ENCODE measurements around the gene MRPL49.
"Not testable (repeated sequence)": the region's sequence is repeated elsewhere in the genome, so short reads cannot be mapped to it uniquely, and the experiment has no call there.

MRPL49 gene

DNA sequence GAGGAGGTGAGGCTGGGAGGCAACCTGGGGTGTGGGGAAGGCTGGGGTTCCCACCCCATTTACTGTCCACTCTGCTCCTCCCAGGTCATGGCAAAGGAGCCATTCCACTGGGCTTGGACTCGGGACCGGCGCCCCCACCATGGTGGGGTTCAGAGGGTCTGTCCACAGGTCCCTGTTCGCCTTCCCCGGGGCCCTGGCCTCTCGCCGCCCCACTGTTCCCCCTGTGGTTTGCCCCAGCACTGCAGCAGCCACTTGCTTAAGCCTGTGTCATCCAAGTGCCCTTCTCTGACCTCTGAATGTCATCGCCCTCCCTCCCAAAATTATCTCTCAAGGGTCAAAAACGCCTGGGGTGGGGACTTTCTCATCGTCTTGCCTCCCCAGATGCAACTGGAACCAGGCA, 50.5 kb downstream of the MRPL49 start:
- Mint-ChIP-seq H3K27ac (no peak overlapping the region), H3K9me3 (no peaks in the 10 kb centered on the region), H3K4me1 (ENCODE audit: low read depth) (peaks cover 10% of the 10 kb centered on the region), H3K27me3 (ENCODE audit: low read depth) (no peaks in the 10 kb centered on the region), H3K36me3 (ENCODE audit: low read depth) (no peaks in the 10 kb centered on the region), H3K4me3 (no peak overlapping the region)

DNA sequence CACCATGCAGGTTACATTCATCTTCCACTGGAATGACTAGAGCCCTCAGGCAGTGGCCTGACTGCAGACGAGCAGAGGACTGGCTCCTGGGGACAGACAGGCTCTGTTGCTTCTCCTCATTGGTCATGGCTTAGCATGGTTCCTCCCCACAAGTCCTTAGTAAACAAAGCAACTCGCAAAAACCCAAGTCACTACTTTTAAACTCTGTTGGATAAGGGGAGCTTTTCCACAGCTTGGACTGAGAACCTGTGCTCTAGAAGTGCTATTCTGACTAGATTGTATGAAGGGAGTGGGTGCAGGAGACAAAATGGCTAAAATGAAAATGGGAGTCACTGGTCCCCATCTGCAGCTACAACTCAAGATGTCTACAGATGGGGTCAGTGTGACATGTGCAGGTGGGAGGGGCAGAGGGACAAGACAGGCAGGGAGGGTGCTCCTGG, 52.5 kb downstream of the MRPL49 start:
- H3K36me3 Mint-ChIP-seq (ENCODE audit: low read depth); H3K4me3 Mint-ChIP-seq; H3K27ac Mint-ChIP-seq; H3K4me1 Mint-ChIP-seq (ENCODE audit: low read depth); H3K9me3 Mint-ChIP-seq: not testable (repeated sequence)
- peaks cover 17% of the 10 kb centered on the region for H3K27me3 Mint-ChIP-seq (ENCODE audit: low read depth)
